Astrocyte (in vitro differentiated cells and primary cell): ENCODE data around the gene ZBED1. TPM values are rescaled to one million over a fixed set of nuclear protein-coding genes. Genes with fewer than 3 reads are reported as not detected.
A peak's percentile ranks its signal among the peaks of the same experiment; 100 is the strongest.
"Not testable (repeated sequence)": the region's sequence is repeated elsewhere in the genome, so short reads cannot be mapped to it uniquely, and the experiment has no call there.

ENCODE experiments used
- DNase-seq: peaks from one replicate; pipeline ENCODE4 v3.0.0-alpha.2; 2010; ENCODE audit warnings: low read depth
- FAIRE-seq: peaks from 2 replicates; lab custom pipeline; 2011; peaks lifted over from hg19 to GRCh38; lab: Jason Lieb, UNC
- H2AFZ ChIP-seq: 2 replicates; pipeline ENCODE4 v1.6.0; 2012; ENCODE audit warnings: low read depth, low read length, inconsistent platforms
- H3K27ac ChIP-seq: 2 replicates; pipeline ENCODE4 v1.5.1; 2011; ENCODE audit warnings: low read depth, low read length, inconsistent platforms
- H3K27me3 ChIP-seq: 2 replicates; pipeline ENCODE4 v1.6.0; 2011; ENCODE audit warnings: low read length, inconsistent platforms; ENCODE audit not compliant: insufficient read depth
- H3K36me3 ChIP-seq: 2 replicates; pipeline ENCODE4 v1.5.1; 2011; ENCODE audit warnings: low read length, inconsistent platforms; ENCODE audit not compliant: insufficient read depth
- H3K4me1 ChIP-seq: 2 replicates; pipeline ENCODE4 v1.5.1; 2011; ENCODE audit warnings: low read length, inconsistent platforms; ENCODE audit not compliant: insufficient read depth
- H3K4me2 ChIP-seq: 2 replicates; pipeline ENCODE4 v1.6.0; 2012; ENCODE audit warnings: low read length, inconsistent platforms
- H3K4me3 ChIP-seq: 2 replicates; pipeline ENCODE4 v1.5.1; 2011; ENCODE audit warnings: low read depth, mild to moderate bottlenecking, low read length, inconsistent platforms; ENCODE audit not compliant: insufficient read depth
- H3K79me2 ChIP-seq: 2 replicates; pipeline ENCODE4 v1.6.0; 2012; ENCODE audit warnings: mild to moderate bottlenecking, low read length, inconsistent platforms; ENCODE audit not compliant: insufficient read depth
- H3K9ac ChIP-seq: 2 replicates; pipeline ENCODE4 v1.6.0; 2012; ENCODE audit warnings: mild to moderate bottlenecking, low read length, inconsistent platforms
- H3K9me3 ChIP-seq: 2 replicates; pipeline ENCODE4 v1.5.1; 2012; ENCODE audit warnings: low read depth, mild to moderate bottlenecking, low read length, inconsistent platforms; ENCODE audit not compliant: insufficient read depth
- H4K20me1 ChIP-seq: 2 replicates; pipeline ENCODE4 v1.6.0; 2012; ENCODE audit warnings: low read length, inconsistent platforms; ENCODE audit not compliant: insufficient read depth
- H3K27ac Mint-ChIP-seq: one replicate; pipeline ENCODE4 v1.8.0; 2021; ENCODE audit warnings: mild to moderate bottlenecking, mixed read lengths; ENCODE audit not compliant: unreplicated experiment
- H3K27me3 Mint-ChIP-seq: one replicate; pipeline ENCODE4 v1.8.0; 2021; ENCODE audit warnings: low read depth, mixed read lengths; ENCODE audit not compliant: unreplicated experiment
- H3K36me3 Mint-ChIP-seq: one replicate; pipeline ENCODE4 v1.8.0; 2021; ENCODE audit warnings: low read depth, mixed read lengths; ENCODE audit not compliant: unreplicated experiment
- H3K4me1 Mint-ChIP-seq: one replicate; pipeline ENCODE4 v1.8.0; 2021; ENCODE audit warnings: low read depth, mixed read lengths; ENCODE audit not compliant: unreplicated experiment
- H3K4me3 Mint-ChIP-seq: one replicate; pipeline ENCODE4 v1.8.0; 2021; ENCODE audit warnings: mild to moderate bottlenecking, moderate library complexity, mixed read lengths; ENCODE audit not compliant: unreplicated experiment
- H3K9me3 Mint-ChIP-seq: one replicate; pipeline ENCODE4 v1.8.0; 2021; ENCODE audit warnings: mild to moderate bottlenecking, mixed read lengths; ENCODE audit not compliant: unreplicated experiment
- EZH2 ChIP-seq: IDR thresholded peaks from 2 replicates; pipeline ENCODE4 v1.6.1; 2012; ENCODE audit warnings: mild to moderate bottlenecking, low read length, inconsistent platforms; ENCODE audit not compliant: insufficient read depth
- total RNA-seq: library from RNA; stranded (reverse); gene quantifications from 2 replicates; pipeline ENCODE4 v1.2.1, GENCODE V29; 2021
- TF ChIP-seq, protein P1 (sequence below): IDR thresholded peaks from 2 replicates; pipeline ENCODE4 v1.5.1; 2011; ENCODE audit warnings: low read depth, mild to moderate bottlenecking, inconsistent platforms, low read length, moderate library complexity; ENCODE audit not compliant: insufficient read depth

Gene ZBED1
- total RNA-seq, 1 donor from 2014 or later, result 19.9 TPM

DNA sequence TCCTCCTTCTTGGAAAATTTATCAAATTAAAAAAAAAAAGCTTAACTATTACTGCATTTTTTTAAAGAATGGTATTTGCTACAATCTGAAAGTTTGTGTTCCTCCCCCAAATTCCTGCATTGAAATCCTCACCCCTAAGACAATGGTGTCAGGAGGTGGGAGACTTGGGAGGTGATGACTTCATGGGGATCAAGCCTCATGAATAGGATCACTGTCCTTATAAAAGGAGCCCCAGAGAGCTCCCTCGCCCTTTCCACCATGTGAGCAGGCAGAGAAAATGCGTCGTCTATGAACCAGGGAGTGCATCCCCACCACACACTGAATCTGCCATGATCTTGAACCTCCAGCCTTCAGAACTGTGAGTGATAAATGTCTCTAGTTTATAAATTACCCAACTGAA, 38.0 kb downstream of the ZBED1 start:
- H3K9me3 Mint-ChIP-seq, result no peaks in the 10 kb centered on the region
- Histone ChIP-seq H4K20me1 (peaks cover 48% of the 10 kb centered on the region), H3K36me3 (no peaks in the 10 kb centered on the region), H3K9ac (no peak overlapping the region), H3K79me2 (peaks cover 42% of the 10 kb centered on the region), H3K4me2 (no peak overlapping the region), H3K27ac (no peak overlapping the region), H3K27me3 (no peaks in the 10 kb centered on the region), H2AFZ (no peak overlapping the region), H3K9me3 (no peaks in the 10 kb centered on the region), H3K4me1 (peaks cover 4% of the 10 kb centered on the region), H3K4me3 (no peak overlapping the region)
- TF ChIP-seq, protein P1, sequence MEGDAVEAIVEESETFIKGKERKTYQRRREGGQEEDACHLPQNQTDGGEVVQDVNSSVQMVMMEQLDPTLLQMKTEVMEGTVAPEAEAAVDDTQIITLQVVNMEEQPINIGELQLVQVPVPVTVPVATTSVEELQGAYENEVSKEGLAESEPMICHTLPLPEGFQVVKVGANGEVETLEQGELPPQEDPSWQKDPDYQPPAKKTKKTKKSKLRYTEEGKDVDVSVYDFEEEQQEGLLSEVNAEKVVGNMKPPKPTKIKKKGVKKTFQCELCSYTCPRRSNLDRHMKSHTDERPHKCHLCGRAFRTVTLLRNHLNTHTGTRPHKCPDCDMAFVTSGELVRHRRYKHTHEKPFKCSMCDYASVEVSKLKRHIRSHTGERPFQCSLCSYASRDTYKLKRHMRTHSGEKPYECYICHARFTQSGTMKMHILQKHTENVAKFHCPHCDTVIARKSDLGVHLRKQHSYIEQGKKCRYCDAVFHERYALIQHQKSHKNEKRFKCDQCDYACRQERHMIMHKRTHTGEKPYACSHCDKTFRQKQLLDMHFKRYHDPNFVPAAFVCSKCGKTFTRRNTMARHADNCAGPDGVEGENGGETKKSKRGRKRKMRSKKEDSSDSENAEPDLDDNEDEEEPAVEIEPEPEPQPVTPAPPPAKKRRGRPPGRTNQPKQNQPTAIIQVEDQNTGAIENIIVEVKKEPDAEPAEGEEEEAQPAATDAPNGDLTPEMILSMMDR, result no peak
- no peak for TF ChIP-seq EZH2
- DNase-seq, result no peak
- H3K27ac Mint-ChIP-seq, result peak overlapping the region; percentile 62
- H3K27me3 Mint-ChIP-seq, result no peaks in the 10 kb centered on the region
- FAIRE-seq, result no peak
- H3K36me3 Mint-ChIP-seq, result peaks cover 3% of the 10 kb centered on the region
- H3K4me3 Mint-ChIP-seq, result no peak overlapping the region
- peaks cover 9% of the 10 kb centered on the region for H3K4me1 Mint-ChIP-seq

DNA sequence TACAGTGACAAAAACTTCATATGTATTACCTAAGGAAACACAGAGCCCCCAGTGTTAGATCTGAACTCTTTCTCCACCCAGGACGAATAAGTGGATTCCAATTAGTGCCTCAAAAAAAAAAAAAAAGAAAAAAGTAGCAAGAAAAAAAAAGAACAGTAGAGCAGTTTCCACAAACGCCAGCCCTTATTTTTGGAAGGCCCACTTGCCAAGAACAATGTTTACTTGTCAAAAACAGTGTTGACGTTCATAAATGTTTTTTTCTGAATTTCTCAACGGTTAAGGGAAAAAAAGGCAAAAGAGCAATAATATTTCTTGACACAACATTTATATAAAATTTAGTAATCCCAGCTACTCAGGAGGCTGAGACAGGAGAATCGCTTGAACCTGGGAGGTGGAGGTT, 38.7 kb downstream of the ZBED1 start:
- H3K9me3 ChIP-seq, result no peaks in the 10 kb centered on the region
- H3K4me3 ChIP-seq, result no peak overlapping the region
- no peak overlapping the region for H3K27ac Mint-ChIP-seq
- DNase-seq (no peak), FAIRE-seq (no peak)
- H3K36me3 ChIP-seq, result no peaks in the 10 kb centered on the region
- peaks cover 3% of the 10 kb centered on the region for H3K36me3 Mint-ChIP-seq
- no peak overlapping the region for H2AFZ ChIP-seq
- no peak overlapping the region for H3K27ac ChIP-seq
- peaks cover 51% of the 10 kb centered on the region for H4K20me1 ChIP-seq
- H3K4me1 ChIP-seq, result peaks cover 4% of the 10 kb centered on the region
- TF ChIP-seq, protein P1, result no peak
- no peak overlapping the region for H3K4me2 ChIP-seq
- no peaks in the 10 kb centered on the region for H3K27me3 Mint-ChIP-seq
- H3K79me2 ChIP-seq, result peaks cover 44% of the 10 kb centered on the region
- peaks cover 2% of the 10 kb centered on the region for H3K9me3 Mint-ChIP-seq
- H3K4me1 Mint-ChIP-seq, result peaks cover 9% of the 10 kb centered on the region
- no peak overlapping the region for H3K4me3 Mint-ChIP-seq
- H3K9ac ChIP-seq, result no peak overlapping the region
- no peaks in the 10 kb centered on the region for H3K27me3 ChIP-seq

DNA sequence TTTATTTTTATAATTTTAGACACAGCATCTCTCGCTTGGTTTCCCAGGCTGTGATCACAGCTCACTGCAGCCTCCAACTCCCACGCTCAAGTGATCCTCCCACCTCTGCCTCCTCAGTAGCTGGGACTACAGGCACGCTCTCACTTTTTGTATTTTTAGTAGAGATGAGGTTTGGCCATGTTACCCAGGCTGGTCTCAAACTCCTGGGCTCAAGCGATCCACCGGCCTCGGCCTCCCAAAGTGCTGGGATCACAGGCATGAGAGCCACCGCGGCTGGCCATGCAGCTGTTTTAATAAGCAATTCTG, 39.1 kb downstream of the ZBED1 start:
- H3K27ac ChIP-seq, result no peak overlapping the region
- FAIRE-seq, result no peak
- H3K4me1 ChIP-seq, result peaks cover 4% of the 10 kb centered on the region
- H3K4me3 ChIP-seq, result no peak overlapping the region
- H3K27ac Mint-ChIP-seq, result no peak overlapping the region
- H3K36me3 Mint-ChIP-seq, result peaks cover 3% of the 10 kb centered on the region
- no peak overlapping the region for H2AFZ ChIP-seq
- no peaks in the 10 kb centered on the region for H3K27me3 ChIP-seq
- H3K27me3 Mint-ChIP-seq, result no peaks in the 10 kb centered on the region
- no peak for TF ChIP-seq EZH2
- TF ChIP-seq, protein P1, result no peak
- H3K4me1 Mint-ChIP-seq, result peaks cover 9% of the 10 kb centered on the region
- DNase-seq, result no peak
- no peak overlapping the region for H3K4me2 ChIP-seq
- H3K9me3 ChIP-seq, result no peaks in the 10 kb centered on the region
- H3K36me3 ChIP-seq, result no peaks in the 10 kb centered on the region
- peaks cover 2% of the 10 kb centered on the region for H3K9me3 Mint-ChIP-seq
- H4K20me1 ChIP-seq, result peaks cover 51% of the 10 kb centered on the region
- no peak overlapping the region for H3K9ac ChIP-seq
- H3K79me2 ChIP-seq, result peaks cover 46% of the 10 kb centered on the region
- no peak overlapping the region for H3K4me3 Mint-ChIP-seq

DNA sequence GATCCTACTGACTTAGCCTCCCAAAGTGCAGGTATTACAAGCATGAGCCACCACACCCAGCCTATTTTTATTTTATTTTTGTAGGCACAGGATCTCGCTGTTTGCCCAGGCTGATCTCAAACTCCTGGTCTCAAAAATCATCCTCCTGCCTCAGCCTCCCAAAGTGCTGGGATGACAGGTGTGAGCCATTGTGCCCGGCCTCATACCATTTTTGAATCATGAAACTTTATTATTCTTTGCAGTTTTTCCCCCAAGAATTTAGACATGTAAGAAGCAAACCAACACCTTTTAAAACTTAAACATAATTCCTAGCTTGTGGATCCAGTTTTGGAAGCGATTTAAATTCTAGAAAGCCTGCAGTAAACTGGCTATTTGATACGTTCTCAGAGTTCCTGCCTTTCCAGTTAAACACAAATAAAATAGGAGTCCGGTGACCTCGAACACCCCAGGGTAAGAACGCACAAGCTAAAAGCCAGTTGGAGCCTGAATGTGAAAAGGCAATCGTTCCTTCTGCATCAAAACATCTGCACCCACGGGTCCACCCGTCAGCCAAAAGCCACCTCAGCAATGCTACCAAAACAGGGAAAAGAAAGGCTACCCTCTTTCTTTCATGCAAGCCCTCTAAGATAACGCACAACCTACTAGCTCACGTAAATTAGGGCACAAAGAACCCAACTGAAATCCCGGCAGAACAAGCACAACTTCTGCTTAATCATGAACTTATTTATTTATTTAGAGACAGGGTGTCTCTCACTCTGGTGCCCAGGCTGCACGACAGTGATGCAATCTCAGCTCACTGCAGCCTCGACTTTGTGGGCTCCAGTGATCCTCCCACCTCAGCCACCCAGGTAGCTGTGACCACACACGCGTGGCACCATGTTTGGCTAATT, 39.7 kb downstream of the ZBED1 start:
- H3K4me1 ChIP-seq, H3K4me3 ChIP-seq, H3K27me3 ChIP-seq, H3K27ac Mint-ChIP-seq, H3K9me3 Mint-ChIP-seq, H3K36me3 Mint-ChIP-seq, DNase-seq, H2AFZ ChIP-seq, H3K4me2 ChIP-seq, H3K36me3 ChIP-seq, H3K9me3 ChIP-seq, H3K27ac ChIP-seq, H3K4me3 Mint-ChIP-seq, H3K9ac ChIP-seq, FAIRE-seq, H3K27me3 Mint-ChIP-seq, H3K4me1 Mint-ChIP-seq: not testable (repeated sequence)
- peaks cover 46% of the 10 kb centered on the region for H4K20me1 ChIP-seq
- peaks cover 46% of the 10 kb centered on the region for H3K79me2 ChIP-seq
